ENCODE results near the gene ZNF407.

GRCh38 chr18:74631623-74632350 lies 34.1 kb downstream of the ZNF407 start:
- TF ChIP-seq EZH2phosphoT487 (conservative IDR thresholded peaks at IDR 0.05; ENCODE audit: low read length) = no peak
- TF ChIP-seq, protein P1, sequence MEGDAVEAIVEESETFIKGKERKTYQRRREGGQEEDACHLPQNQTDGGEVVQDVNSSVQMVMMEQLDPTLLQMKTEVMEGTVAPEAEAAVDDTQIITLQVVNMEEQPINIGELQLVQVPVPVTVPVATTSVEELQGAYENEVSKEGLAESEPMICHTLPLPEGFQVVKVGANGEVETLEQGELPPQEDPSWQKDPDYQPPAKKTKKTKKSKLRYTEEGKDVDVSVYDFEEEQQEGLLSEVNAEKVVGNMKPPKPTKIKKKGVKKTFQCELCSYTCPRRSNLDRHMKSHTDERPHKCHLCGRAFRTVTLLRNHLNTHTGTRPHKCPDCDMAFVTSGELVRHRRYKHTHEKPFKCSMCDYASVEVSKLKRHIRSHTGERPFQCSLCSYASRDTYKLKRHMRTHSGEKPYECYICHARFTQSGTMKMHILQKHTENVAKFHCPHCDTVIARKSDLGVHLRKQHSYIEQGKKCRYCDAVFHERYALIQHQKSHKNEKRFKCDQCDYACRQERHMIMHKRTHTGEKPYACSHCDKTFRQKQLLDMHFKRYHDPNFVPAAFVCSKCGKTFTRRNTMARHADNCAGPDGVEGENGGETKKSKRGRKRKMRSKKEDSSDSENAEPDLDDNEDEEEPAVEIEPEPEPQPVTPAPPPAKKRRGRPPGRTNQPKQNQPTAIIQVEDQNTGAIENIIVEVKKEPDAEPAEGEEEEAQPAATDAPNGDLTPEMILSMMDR (IDR thresholded peaks at IDR 0.05; ENCODE audit: insufficient read depth, low read length, poor library complexity, severe bottlenecking) = no peak
